ENCODE results near the gene GINS1.

The GINS1 gene

GRCh38 chr20:25478889-25479568 lies 71.6 kb downstream of the GINS1 start:
- no peak for DNase-seq

- no peak for DNase-seq
These were observed 72.2 kb downstream of the GINS1 start for GRCh38 chr20:25479638-25480037.

- DNase-seq = no peak
These were observed 72.7 kb downstream of the GINS1 start for GRCh38 chr20:25480156-25480555.

- DNase-seq = no peak
These were observed 73.3 kb downstream of the GINS1 start for GRCh38 chr20:25480797-25481196.

- DNase-seq = no peak
These were observed 73.9 kb downstream of the GINS1 start for GRCh38 chr20:25481235-25481917.

GRCh38 chr20:25481918-25482253 lies 74.4 kb downstream of the GINS1 start:
- no peak for DNase-seq

GRCh38 chr20:25483431-25484132 lies 76.1 kb downstream of the GINS1 start:
- no peak for DNase-seq

- DNase-seq = no peak
These were observed 76.9 kb downstream of the GINS1 start for GRCh38 chr20:25484224-25484846.

- DNase-seq = no peak
These were observed 77.5 kb downstream of the GINS1 start for GRCh38 chr20:25484911-25485511.

GRCh38 chr20:25485872-25486271 lies 78.4 kb downstream of the GINS1 start:
- no peak for DNase-seq

- DNase-seq = no peak
These were observed 78.9 kb downstream of the GINS1 start for GRCh38 chr20:25486377-25486776.

GRCh38 chr20:25487306-25487705 lies 79.8 kb downstream of the GINS1 start:
- no peak for DNase-seq

GRCh38 chr20:25487975-25488374 lies 80.5 kb downstream of the GINS1 start:
- DNase-seq = no peak

GRCh38 chr20:25489221-25489871 lies 81.9 kb downstream of the GINS1 start:
- no peak for DNase-seq

GRCh38 chr20:25490656-25491445 lies 83.4 kb downstream of the GINS1 start:
- no peak for DNase-seq

- no peak for DNase-seq
These were observed 84.1 kb downstream of the GINS1 start for GRCh38 chr20:25491446-25492038.

- no peak for DNase-seq
These were observed 85.7 kb downstream of the GINS1 start for GRCh38 chr20:25493137-25493536.

- DNase-seq = no peak
These were observed 86.5 kb downstream of the GINS1 start for GRCh38 chr20:25493748-25494505.

- DNase-seq = no peak
These were observed 87.2 kb downstream of the GINS1 start for GRCh38 chr20:25494506-25495188.
